Stimulated activated CD8-positive, alpha-beta memory T cell treated with anti-CD3 and anti-CD28 coated beads, Interleukin-15, amount 100 ng/mL, for 48 hours (primary cell): ENCODE measurements around the gene XXYLT1.
"Not testable (repeated sequence)": the region's sequence is repeated elsewhere in the genome, so short reads cannot be mapped to it uniquely, and the experiment has no call there.

Experiments used
- DNase-seq, 2 donors: peaks; one replicate each; pipeline ENCODE4 v3.0.0-alpha.2; 2020; ENCODE audit warnings: low read depth in 2 of 2

The XXYLT1 gene

GRCh38 chr3:195063581-195064193 lies 207.3 kb downstream of the XXYLT1 start:
- DNase-seq = no peak

- DNase-seq = no peak
Observed at GRCh38 chr3:195062866-195063540, 208.0 kb downstream of the XXYLT1 start.

- DNase-seq = no peak
Observed at GRCh38 chr3:195061756-195062655, 209.0 kb downstream of the XXYLT1 start.

- DNase-seq = no peak
Observed at GRCh38 chr3:195060531-195061291, 210.2 kb downstream of the XXYLT1 start.

GRCh38 chr3:195060217-195060481 lies 210.8 kb downstream of the XXYLT1 start:
- DNase-seq = no peak

- no peak for DNase-seq
Observed at GRCh38 chr3:195059471-195060216, 211.3 kb downstream of the XXYLT1 start.

GRCh38 chr3:195059006-195059350 lies 212.0 kb downstream of the XXYLT1 start:
- DNase-seq = no peak

GRCh38 chr3:195058336-195059005 lies 212.5 kb downstream of the XXYLT1 start:
- no peak for DNase-seq

GRCh38 chr3:195057716-195058115 lies 213.2 kb downstream of the XXYLT1 start:
- DNase-seq = no peak

GRCh38 chr3:195056506-195056905 lies 214.5 kb downstream of the XXYLT1 start:
- DNase-seq = no peak

- DNase-seq = no peak
Observed at GRCh38 chr3:195054311-195054710, 216.6 kb downstream of the XXYLT1 start.

GRCh38 chr3:195052939-195053338 lies 218.0 kb downstream of the XXYLT1 start:
- no peak for DNase-seq

- DNase-seq = not testable (repeated sequence)
Observed at GRCh38 chr3:195050296-195050695, 220.7 kb downstream of the XXYLT1 start.

- no peak for DNase-seq
Observed at GRCh38 chr3:195048059-195048905, 222.7 kb downstream of the XXYLT1 start.

- no peak for DNase-seq
Observed at GRCh38 chr3:195047536-195047935, 223.4 kb downstream of the XXYLT1 start.

- DNase-seq = no peak
Observed at GRCh38 chr3:195046441-195046840, 224.5 kb downstream of the XXYLT1 start.

GRCh38 chr3:195045481-195046210 lies 225.3 kb downstream of the XXYLT1 start:
- no peak for DNase-seq

GRCh38 chr3:195044411-195044810 lies 226.5 kb downstream of the XXYLT1 start:
- DNase-seq = no peak

- no peak for DNase-seq
Observed at GRCh38 chr3:195043607-195044339, 227.2 kb downstream of the XXYLT1 start.
